ENCODE data around the gene EXOC2. TPM values are rescaled to one million over a fixed set of nuclear protein-coding genes. Genes with fewer than 3 reads are reported as not detected.
"Not testable (repeated sequence)": the region's sequence is repeated elsewhere in the genome, so short reads cannot be mapped to it uniquely, and the experiment has no call there.

EXOC2 gene
- total RNA-seq, 1 donor from 2014 or later: 30.1 TPM

DNA sequence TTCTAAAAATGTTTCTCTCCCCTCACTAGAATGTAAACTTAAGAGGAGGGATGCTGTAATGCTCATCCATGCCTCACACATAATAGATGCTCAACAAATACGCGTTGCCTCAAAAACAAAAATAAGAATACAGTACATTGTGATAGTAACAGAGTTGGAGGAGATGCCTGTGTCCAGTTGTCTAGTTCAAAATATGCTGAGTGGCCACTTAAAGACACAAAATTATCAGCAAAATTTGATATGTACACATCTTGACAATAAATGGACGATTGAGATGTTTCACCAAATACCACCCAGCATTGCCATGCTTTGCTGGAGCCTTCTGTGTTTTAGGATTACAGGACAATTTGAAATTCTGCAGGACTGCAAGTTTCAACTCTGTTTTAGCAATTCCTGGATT lies 7.6 kb upstream of the EXOC2 start:
- DNase-seq (ENCODE audit: extremely low spot score, unreplicated experiment): no peak
- Mint-ChIP-seq H3K9me3 (ENCODE audit: unreplicated experiment) (no peaks in the 10 kb centered on the region), H3K27ac (ENCODE audit: unreplicated experiment) (no peak overlapping the region), H3K36me3 (ENCODE audit: unreplicated experiment) (peaks cover 2% of the 10 kb centered on the region), H3K4me1 (ENCODE audit: unreplicated experiment) (peaks cover 35% of the 10 kb centered on the region), H3K27me3 (ENCODE audit: unreplicated experiment) (no peaks in the 10 kb centered on the region), H3K4me3 (ENCODE audit: unreplicated experiment) (no peak overlapping the region)
- TF ChIP-seq, protein P1, sequence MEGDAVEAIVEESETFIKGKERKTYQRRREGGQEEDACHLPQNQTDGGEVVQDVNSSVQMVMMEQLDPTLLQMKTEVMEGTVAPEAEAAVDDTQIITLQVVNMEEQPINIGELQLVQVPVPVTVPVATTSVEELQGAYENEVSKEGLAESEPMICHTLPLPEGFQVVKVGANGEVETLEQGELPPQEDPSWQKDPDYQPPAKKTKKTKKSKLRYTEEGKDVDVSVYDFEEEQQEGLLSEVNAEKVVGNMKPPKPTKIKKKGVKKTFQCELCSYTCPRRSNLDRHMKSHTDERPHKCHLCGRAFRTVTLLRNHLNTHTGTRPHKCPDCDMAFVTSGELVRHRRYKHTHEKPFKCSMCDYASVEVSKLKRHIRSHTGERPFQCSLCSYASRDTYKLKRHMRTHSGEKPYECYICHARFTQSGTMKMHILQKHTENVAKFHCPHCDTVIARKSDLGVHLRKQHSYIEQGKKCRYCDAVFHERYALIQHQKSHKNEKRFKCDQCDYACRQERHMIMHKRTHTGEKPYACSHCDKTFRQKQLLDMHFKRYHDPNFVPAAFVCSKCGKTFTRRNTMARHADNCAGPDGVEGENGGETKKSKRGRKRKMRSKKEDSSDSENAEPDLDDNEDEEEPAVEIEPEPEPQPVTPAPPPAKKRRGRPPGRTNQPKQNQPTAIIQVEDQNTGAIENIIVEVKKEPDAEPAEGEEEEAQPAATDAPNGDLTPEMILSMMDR (IDR thresholded peaks at IDR 0.05): no peak

DNA sequence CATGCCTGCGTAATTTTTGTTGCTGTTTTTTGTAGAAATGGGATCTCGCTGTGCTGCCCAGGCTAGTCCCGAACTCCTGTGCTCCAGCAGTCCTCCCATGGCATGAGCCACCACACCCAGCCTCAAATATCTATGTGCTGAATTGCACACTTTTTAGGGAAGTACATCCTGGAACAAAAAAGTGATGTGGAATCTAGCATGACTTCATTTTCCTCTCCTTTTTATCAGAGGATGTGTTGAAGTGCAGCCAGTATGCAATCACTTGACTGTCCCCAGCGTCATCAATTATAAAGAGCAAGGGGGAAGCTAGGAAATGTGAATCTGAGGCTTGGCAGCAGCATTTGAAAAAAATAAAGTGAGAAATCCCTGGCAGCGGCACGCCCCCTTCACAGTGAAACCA lies 6.4 kb upstream of the EXOC2 start:
- Mint-ChIP-seq H3K4me1 (ENCODE audit: unreplicated experiment) (peaks cover 25% of the 10 kb centered on the region), H3K4me3 (ENCODE audit: unreplicated experiment) (no peak overlapping the region), H3K27ac (ENCODE audit: unreplicated experiment) (peak overlapping the region; percentile 66), H3K36me3 (ENCODE audit: unreplicated experiment) (peaks cover 2% of the 10 kb centered on the region), H3K9me3 (ENCODE audit: unreplicated experiment) (no peaks in the 10 kb centered on the region), H3K27me3 (ENCODE audit: unreplicated experiment) (no peaks in the 10 kb centered on the region)
- TF ChIP-seq, protein P1 (IDR thresholded peaks at IDR 0.05): no peak
- DNase-seq (ENCODE audit: extremely low spot score, unreplicated experiment): no peak

DNA sequence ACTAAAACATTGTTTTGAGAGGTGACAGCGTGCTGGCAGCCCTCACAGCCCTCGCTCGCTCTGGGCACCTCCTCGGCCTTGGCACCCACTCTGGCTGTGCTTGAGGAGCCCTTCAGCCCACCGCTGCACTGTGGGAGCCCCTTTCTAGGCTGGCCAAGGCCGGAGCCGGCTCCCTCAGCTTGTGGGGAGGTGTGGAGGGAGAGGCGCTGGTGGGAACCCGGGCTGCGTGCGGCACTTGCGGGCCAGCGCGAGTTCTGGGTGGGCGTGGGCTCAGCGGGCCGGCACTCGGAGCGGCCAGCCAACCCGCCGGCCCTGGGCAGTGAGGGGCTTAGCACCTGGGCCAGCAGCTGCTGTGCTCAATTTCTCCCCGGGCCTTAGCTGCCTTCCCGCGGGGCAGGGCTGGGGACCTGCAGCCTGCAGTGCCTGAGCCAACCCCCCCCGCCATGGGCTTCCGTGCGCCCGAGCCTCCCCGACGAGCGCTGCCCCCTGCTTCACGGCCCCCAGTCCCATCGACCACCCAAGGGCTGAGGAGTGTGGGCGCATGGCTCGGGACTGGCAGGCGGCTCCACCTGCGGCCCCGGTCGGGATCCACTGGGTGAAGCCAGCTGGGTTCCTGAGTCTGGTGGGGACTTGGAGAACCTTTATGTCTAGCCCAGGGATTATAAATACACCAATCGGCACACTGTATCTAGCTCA lies 1.6 kb upstream of the EXOC2 start:
- not testable (repeated sequence) for H3K36me3 Mint-ChIP-seq (ENCODE audit: unreplicated experiment)

DNA sequence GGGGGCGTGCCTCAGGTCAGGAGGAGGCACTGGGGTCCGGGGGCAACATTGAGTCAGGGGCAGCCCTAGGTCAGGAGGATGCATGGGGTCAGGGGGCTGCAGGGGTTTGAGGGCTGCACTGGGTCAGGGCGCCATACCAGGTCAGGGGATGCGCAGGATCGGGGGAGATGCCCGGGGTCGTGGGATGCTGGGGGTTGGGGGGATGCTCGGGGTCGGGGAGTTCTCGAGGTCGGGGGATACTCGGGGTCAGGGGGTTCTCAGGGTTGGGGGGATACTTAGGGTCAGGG lies 727 bp upstream of the EXOC2 start:
- H3K36me3 Mint-ChIP-seq (ENCODE audit: unreplicated experiment): peaks cover 2% of the 10 kb centered on the region
- H3K4me3 Mint-ChIP-seq (ENCODE audit: unreplicated experiment): peak overlapping the region; percentile 98
- H3K27ac Mint-ChIP-seq (ENCODE audit: unreplicated experiment): peak overlapping the region; percentile 50
- H3K4me1 Mint-ChIP-seq (ENCODE audit: unreplicated experiment): peaks cover 32% of the 10 kb centered on the region
- no peaks in the 10 kb centered on the region for H3K27me3 Mint-ChIP-seq (ENCODE audit: unreplicated experiment)
- TF ChIP-seq, protein P1 (IDR thresholded peaks at IDR 0.05): no peak
- DNase-seq (ENCODE audit: extremely low spot score, unreplicated experiment): no peak
- no peaks in the 10 kb centered on the region for H3K9me3 Mint-ChIP-seq (ENCODE audit: unreplicated experiment)

More for the DNA sequence above, 1.6 kb upstream of the EXOC2 start:
- not testable (repeated sequence) for H3K9me3 Mint-ChIP-seq (ENCODE audit: unreplicated experiment); H3K27me3 Mint-ChIP-seq (ENCODE audit: unreplicated experiment); H3K4me3 Mint-ChIP-seq (ENCODE audit: unreplicated experiment); DNase-seq (ENCODE audit: extremely low spot score, unreplicated experiment); H3K27ac Mint-ChIP-seq (ENCODE audit: unreplicated experiment)
- peaks cover 36% of the 10 kb centered on the region for H3K4me1 Mint-ChIP-seq (ENCODE audit: unreplicated experiment)

DNA sequence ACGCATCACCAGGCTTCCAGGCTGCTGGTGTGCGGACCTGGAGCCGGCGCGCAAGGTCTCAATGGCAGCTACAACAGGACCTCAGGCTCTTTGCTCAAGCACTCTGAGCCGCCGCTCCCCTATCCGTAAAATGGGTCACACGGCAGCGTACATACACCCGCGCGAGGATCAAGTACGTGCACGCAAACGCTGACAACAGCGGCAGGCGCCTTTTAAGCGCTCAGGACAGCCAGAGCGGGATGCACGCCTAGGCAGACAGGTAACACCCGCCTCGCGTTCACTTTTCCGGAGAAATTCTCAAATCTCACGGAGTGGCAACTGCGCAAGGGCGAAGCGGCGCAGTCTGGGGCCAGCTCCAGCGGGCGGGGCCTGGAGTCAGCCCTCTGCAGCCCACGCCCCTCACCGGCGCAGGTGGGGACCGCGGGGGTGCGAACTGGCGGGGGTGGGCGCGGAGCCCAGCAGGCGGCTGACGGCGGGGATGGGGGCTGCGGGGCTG lies 535 bp downstream of the EXOC2 start:
- H3K27ac Mint-ChIP-seq (ENCODE audit: unreplicated experiment): peak overlapping the region; percentile 88
- H3K4me3 Mint-ChIP-seq (ENCODE audit: unreplicated experiment): peak overlapping the region; percentile 93
- no peaks in the 10 kb centered on the region for H3K9me3 Mint-ChIP-seq (ENCODE audit: unreplicated experiment)
- TF ChIP-seq, protein P1 (IDR thresholded peaks at IDR 0.05): no peak
- no peak for DNase-seq (ENCODE audit: extremely low spot score, unreplicated experiment)
- H3K27me3 Mint-ChIP-seq (ENCODE audit: unreplicated experiment): no peaks in the 10 kb centered on the region
- peaks cover 32% of the 10 kb centered on the region for H3K4me1 Mint-ChIP-seq (ENCODE audit: unreplicated experiment)
- H3K36me3 Mint-ChIP-seq (ENCODE audit: unreplicated experiment): no peaks in the 10 kb centered on the region

Measured in osteocyte (in vitro differentiated cells).